Right cardiac atrium (tissue), 5 donors: Measurements from ENCODE around the gene ZNF483. TPM values are rescaled to one million over a fixed set of nuclear protein-coding genes. Genes with fewer than 3 reads are reported as not detected.

Source experiments
- ATAC-seq, 2 donors: fragments of 200-7000 bp; cut with Tn5 transposase; one replicate each; pipeline versions ENCODE4 v1.8.0 to v1.9.1; 2020; ENCODE audit warnings: moderate library complexity in 2 of 2, mild to moderate bottlenecking in 1 of 2
- DNase-seq, 3 donors: peaks; one replicate each; pipeline ENCODE4 v3.0.0-alpha.2; 2020
- H3K27ac ChIP-seq: one replicate; pipeline ENCODE4 v1.5.1; 2013; ENCODE audit warnings: mild to moderate bottlenecking, low read length, control low read depth, moderate library complexity
- H3K27me3 ChIP-seq: one replicate; pipeline ENCODE4 v1.6.1; 2013; ENCODE audit not compliant: control insufficient read depth, insufficient read depth
- H3K4me1 ChIP-seq: one replicate; pipeline ENCODE4 v1.6.1; 2013; ENCODE audit warnings: low read length; ENCODE audit not compliant: control insufficient read depth, insufficient read depth
- H3K4me3 ChIP-seq: one replicate; pipeline ENCODE4 v1.5.1; 2013; ENCODE audit warnings: low read length, control low read depth
- H3K9me3 ChIP-seq: one replicate; pipeline ENCODE4 v1.6.1; 2013; ENCODE audit warnings: low read length; ENCODE audit not compliant: control insufficient read depth
- WGBS: extraction: QIAGEN DNeasy Blood & Tissue Kit; methylation state at CpG from one replicate; pipeline ENCODE4 v1.1.7; 2013; 5-methylcytosine and 5-hydroxymethylcytosine counted together
- intact Hi-C, 4 donors: fragments of 100-400 bp; cut with DNase I; formaldehyde crosslinking; loops; one replicate each; pipeline versions ENCODE4 v1.11.0 to v1.14.0; 2022 to 2023
- polyA plus RNA-seq: library from polyadenylated mRNA; stranded (reverse); fragments of 200-250 nt; gene quantifications from one replicate; pipeline ENCODE4 v1.2.3, GENCODE V29; 2013
- total RNA-seq, 4 donors: library from RNA; stranded (reverse); fragmentation: NEBNext Ultra II Directional; extraction: Animal tissue kit (Norgen Biotek cat#: 25700); gene quantifications; one replicate each; pipeline ENCODE4 v1.2.1, GENCODE V29; 2021
- donor health status: healthy with polysubstance abuse.
- donor health status: DM: no; HTN: yes; CAD: no.
- donor health status: DM: no; HTN: no; CAD: no.
- donor health status: DM: no; HTN: yes; CAD: no; lungs with severe emphysema.
- donor health status: DM: yes; HTN: yes; CAD: no.

The ZNF483 gene
- total and polyA plus RNA-seq, 5 donors: 1.5 to 14.7 (median 10.6) TPM

- no peaks in the 10 kb centered on the region for H3K9me3 ChIP-seq
- peak overlapping the region; percentile 87 for H3K4me3 ChIP-seq
- ATAC-seq: peak; percentile 49 to 56
- peak; percentile 50 to 84 (median 81) for DNase-seq
- intact Hi-C loops: no loop called here
- WGBS: 2% methylated on average over 41 of the region's 41 CpGs
- H3K4me1 ChIP-seq: no peaks in the 10 kb centered on the region
- no peaks in the 10 kb centered on the region for H3K27me3 ChIP-seq
- peak overlapping the region; percentile 32 for H3K27ac ChIP-seq
These were observed 73.1 kb downstream of the ZNF483 start for GRCh38 chr9:111597852-111598732.

DNA sequence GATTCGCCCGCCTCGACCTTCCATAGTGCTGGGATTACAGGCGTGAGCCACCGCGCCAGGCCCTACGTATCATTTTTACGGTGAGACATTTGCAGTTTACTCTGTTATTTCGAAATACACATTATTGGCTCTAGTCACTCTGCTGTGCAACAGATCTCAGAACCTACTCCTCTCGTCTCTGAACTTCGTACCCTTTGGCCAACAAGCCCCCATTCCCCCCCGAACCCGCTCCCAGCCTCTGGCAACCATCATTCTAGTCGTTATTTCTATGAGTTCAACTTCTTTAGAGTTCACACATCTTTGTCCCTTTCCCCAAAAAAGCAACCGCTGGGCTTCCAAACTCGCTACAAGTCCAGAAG is 73.7 kb downstream of the ZNF483 start:
- Histone ChIP-seq H3K4me1 (no peaks in the 10 kb centered on the region), H3K4me3 (peak overlapping the region; percentile 87), H3K9me3 (no peaks in the 10 kb centered on the region), H3K27me3 (no peaks in the 10 kb centered on the region), H3K27ac (peak overlapping the region; percentile 80)
- intact Hi-C loops: no loop called here
- DNase-seq (peak; percentile 44 to 71 (median 62)), ATAC-seq (peak; percentile 55 to 56)
- WGBS: 2% methylated on average over 16 of the region's 16 CpGs

DNA sequence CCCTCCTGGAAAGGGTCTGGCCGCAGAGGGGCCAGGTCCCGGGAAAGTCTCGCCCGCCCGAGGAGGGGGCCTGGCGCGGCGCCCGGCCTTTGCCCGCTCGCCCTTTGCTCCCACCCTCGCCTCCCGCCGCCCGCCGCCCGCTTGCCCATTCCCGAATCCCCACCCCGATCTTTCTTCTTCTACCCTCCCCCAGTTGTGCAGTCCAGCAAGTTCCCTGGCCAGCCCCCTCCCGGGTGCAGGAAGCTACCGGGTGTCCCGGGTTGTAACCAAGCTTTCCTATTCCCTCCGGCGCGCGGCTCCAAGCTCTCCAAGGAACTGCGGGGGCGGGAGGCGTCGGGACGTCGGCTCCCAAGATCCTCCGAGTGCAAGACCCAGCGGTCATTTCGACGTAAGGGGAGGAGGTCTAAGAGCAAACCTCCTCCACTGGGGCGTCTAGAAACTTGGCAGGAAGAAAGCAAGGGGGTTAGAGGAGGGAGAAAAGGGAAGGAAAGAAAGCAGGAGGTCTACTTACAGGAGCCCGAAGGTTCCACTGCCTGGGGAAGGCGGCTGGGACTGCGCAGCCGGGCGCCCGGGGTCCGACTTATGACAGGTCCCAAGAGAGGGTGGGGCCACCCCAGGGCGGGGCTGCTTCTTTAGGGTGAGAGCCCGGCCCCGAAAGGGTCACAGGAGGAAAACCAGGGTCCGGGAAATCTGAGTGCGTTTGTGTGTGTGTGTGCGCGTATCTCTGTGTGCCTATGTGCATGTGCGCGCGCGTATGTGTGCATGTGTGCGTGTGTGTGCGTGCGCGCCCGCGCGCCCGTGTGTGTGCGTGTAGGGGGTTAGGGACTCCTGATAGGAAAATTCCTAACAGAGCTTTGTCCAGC is 74.3 kb downstream of the ZNF483 start, which contains the start of gene PTGR1:
Gene PTGR1, minus strand, starts transcription at position 556 of the 863 bp plus-strand sequence. CDS start 2,225 bp downstream, outside the sequence.
- no peaks in the 10 kb centered on the region for H3K9me3 ChIP-seq
- peak within 1 kb of the TSS; percentile 80 for H3K27ac ChIP-seq
- WGBS: under 1% methylated on average over 64 of the region's 64 CpGs
- intact Hi-C loops: no loop called here
- ATAC-seq (peak; percentile 92 to 94), DNase-seq (peak; percentile 89 to 95 (median 94))
- no peaks in the 10 kb centered on the region for H3K4me1 ChIP-seq
- H3K27me3 ChIP-seq: no peaks in the 10 kb centered on the region
- H3K4me3 ChIP-seq: peak within 1 kb of the TSS; percentile 87

DNA sequence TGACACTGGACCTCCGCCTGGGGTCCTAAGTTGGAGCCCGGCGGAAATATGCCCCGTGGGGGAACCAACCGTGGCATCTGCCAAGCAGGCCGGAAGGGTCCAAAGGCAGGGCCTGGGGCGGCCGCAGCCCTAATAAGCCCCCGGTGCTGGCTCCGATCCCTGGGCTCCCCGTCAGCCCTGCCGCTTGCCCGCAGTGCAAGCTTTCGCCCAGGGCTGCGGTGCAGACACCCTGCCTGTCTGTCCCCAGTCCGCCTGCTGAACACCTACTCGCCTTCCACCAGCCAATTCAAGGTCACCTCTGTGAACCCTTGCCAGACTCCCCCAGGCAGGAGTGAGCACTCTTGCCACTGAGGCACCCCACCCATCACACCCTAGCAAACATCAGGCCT is 75.0 kb downstream of the ZNF483 start:
- Histone ChIP-seq H3K27me3 (no peaks in the 10 kb centered on the region), H3K4me1 (no peaks in the 10 kb centered on the region), H3K4me3 (peak overlapping the region; percentile 87), H3K27ac (peak overlapping the region; percentile 80), H3K9me3 (no peaks in the 10 kb centered on the region)
- 22% methylated on average over 17 of the region's 17 CpGs for WGBS
- ATAC-seq (peak in 1 of 2 donors; percentile 23), DNase-seq (no peak)
- intact Hi-C loops: no loop called here

GRCh38 chr9:111601237-111602018 is 76.4 kb downstream of the ZNF483 start:
- no peak for DNase-seq
- intact Hi-C loops: no loop called here
- Histone ChIP-seq H3K27ac (no peak overlapping the region), H3K9me3 (no peaks in the 10 kb centered on the region), H3K4me3 (no peak overlapping the region), H3K4me1 (no peaks in the 10 kb centered on the region), H3K27me3 (no peaks in the 10 kb centered on the region)
- 68% methylated on average over 10 of the region's 10 CpGs for WGBS
- no peak for ATAC-seq

GRCh38 chr9:111603041-111603440 is 78.1 kb downstream of the ZNF483 start:
- no peaks in the 10 kb centered on the region for H3K9me3 ChIP-seq
- ATAC-seq (no peak), DNase-seq (no peak)
- H3K27ac ChIP-seq: no peak overlapping the region
- no peaks in the 10 kb centered on the region for H3K27me3 ChIP-seq
- H3K4me3 ChIP-seq: no peak overlapping the region
- intact Hi-C loops: no loop called here
- 72% methylated on average over 4 of the region's 4 CpGs for WGBS
- no peaks in the 10 kb centered on the region for H3K4me1 ChIP-seq

- 83% methylated on average over 16 of the region's 16 CpGs for WGBS
- no peaks in the 10 kb centered on the region for H3K27me3 ChIP-seq
- intact Hi-C loops: no loop called here
- H3K27ac ChIP-seq: no peak overlapping the region
- H3K9me3 ChIP-seq: no peaks in the 10 kb centered on the region
- H3K4me1 ChIP-seq: no peaks in the 10 kb centered on the region
- H3K4me3 ChIP-seq: no peak overlapping the region
- DNase-seq (no peak), ATAC-seq (no peak)
These were observed 79.2 kb downstream of the ZNF483 start for GRCh38 chr9:111604054-111604615.

- WGBS: 90% methylated on average over 9 of the region's 9 CpGs
- intact Hi-C loops: no loop called here
- H3K27me3 ChIP-seq: no peaks in the 10 kb centered on the region
- no peak overlapping the region for H3K4me3 ChIP-seq
- no peak for ATAC-seq
- H3K9me3 ChIP-seq: no peaks in the 10 kb centered on the region
- H3K4me1 ChIP-seq: no peaks in the 10 kb centered on the region
- no peak overlapping the region for H3K27ac ChIP-seq
- DNase-seq: no peak
These were observed 80.1 kb downstream of the ZNF483 start for GRCh38 chr9:111605041-111605559.

- H3K27ac ChIP-seq: no peak overlapping the region
- no peaks in the 10 kb centered on the region for H3K27me3 ChIP-seq
- H3K9me3 ChIP-seq: no peaks in the 10 kb centered on the region
- intact Hi-C loops: no loop called here
- DNase-seq (no peak), ATAC-seq (no peak)
- no peak overlapping the region for H3K4me3 ChIP-seq
- no peaks in the 10 kb centered on the region for H3K4me1 ChIP-seq
- 60% methylated on average over 5 of the region's 5 CpGs for WGBS
These were observed 85.2 kb downstream of the ZNF483 start for GRCh38 chr9:111610149-111610548.

GRCh38 chr9:111610845-111611244 is 85.9 kb downstream of the ZNF483 start:
- Histone ChIP-seq H3K9me3 (no peaks in the 10 kb centered on the region), H3K4me1 (no peaks in the 10 kb centered on the region), H3K4me3 (no peak overlapping the region), H3K27ac (no peak overlapping the region), H3K27me3 (no peaks in the 10 kb centered on the region)
- 79% methylated on average over 7 of the region's 7 CpGs for WGBS
- intact Hi-C loops: no loop called here
- DNase-seq (no peak), ATAC-seq (no peak)
